HG03196 (cell line): ENCODE data around the gene PTPRO.

ENCODE experiments used
- ATAC-seq: cut with Tn5 transposase; IDR thresholded peaks from one replicate; pipeline ENCODE4 v1.9.1; 2021; ENCODE audit not compliant: unreplicated experiment

The PTPRO gene

GRCh38 chr12:15634010-15634683, 311.8 kb downstream of the PTPRO start:
- no peak for ATAC-seq

GRCh38 chr12:15636060-15636890, 314.0 kb downstream of the PTPRO start:
- ATAC-seq: no peak

DNA sequence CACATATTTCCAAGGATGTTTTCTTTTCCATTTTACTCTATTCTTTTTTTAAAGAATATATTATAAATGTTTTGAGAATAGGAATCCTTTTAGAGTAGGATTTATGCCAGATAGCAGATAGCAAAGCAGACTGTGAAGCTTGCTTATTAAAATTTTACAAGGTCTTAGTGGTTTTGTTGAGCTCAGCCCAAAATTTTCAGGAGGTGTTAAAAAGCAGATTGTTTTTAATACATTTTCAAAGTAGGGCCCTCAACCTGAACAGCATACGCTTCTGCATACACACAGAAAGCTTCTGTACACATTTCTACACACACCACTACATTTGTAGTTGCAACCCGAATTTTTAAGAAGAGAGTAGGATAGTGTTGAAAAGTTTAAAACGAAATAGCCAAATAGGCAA, 315.9 kb downstream of the PTPRO start:
- no peak for ATAC-seq

GRCh38 chr12:15644700-15645099, 322.4 kb downstream of the PTPRO start:
- no peak for ATAC-seq

- ATAC-seq: no peak
Observed at GRCh38 chr12:15646581-15646980, 324.3 kb downstream of the PTPRO start.
